ENCODE measurements around the gene PARVB.

Gene PARVB

GRCh38 chr22:44023404-44024287 lies 456 bp upstream of the PARVB start:
- TF ChIP-seq CTCF (IDR thresholded peaks at IDR 0.05), result no peak

- no peak for TF ChIP-seq CTCF (IDR thresholded peaks at IDR 0.05)
Observed at GRCh38 chr22:44025171-44026065, 1.3 kb downstream of the PARVB start.

- TF ChIP-seq CTCF (IDR thresholded peaks at IDR 0.05), result no peak
Observed at GRCh38 chr22:44026066-44026629, 2.0 kb downstream of the PARVB start.

- no peak for TF ChIP-seq CTCF (IDR thresholded peaks at IDR 0.05)
Observed at GRCh38 chr22:44026630-44027511, 2.8 kb downstream of the PARVB start.

GRCh38 chr22:44028091-44028490 lies 4.0 kb downstream of the PARVB start:
- no peak for TF ChIP-seq CTCF (IDR thresholded peaks at IDR 0.05)

- TF ChIP-seq CTCF (IDR thresholded peaks at IDR 0.05), result no peak
Observed at GRCh38 chr22:44029069-44029468, 5.0 kb downstream of the PARVB start.
